SK-N-SH (cell line): ENCODE data around the gene AATF. TPM values are rescaled to one million over a fixed set of nuclear protein-coding genes. Genes with fewer than 3 reads are reported as not detected.

Experiments used
- CTCF ChIA-PET: fragments of 300-600, 350-600 bp; formaldehyde crosslinking; extraction: SDS; loops from one replicate; lab custom pipeline; 2021; lab: Yijun Ruan, JAX
- POLR2A ChIA-PET: fragments of 350-600 bp; sonication (Branson Sonifier 250); formaldehyde crosslinking; extraction: SDS; loops from one replicate; lab custom pipeline; 2020; ENCODE audit warnings: antibody characterized with exemption, inconsistent platforms; lab: Yijun Ruan, JAX
- DNase-seq: peaks from one replicate; pipeline ENCODE4 v3.0.0; 2012
- H2AFZ ChIP-seq: fragments of 200-600 bp; sonication (generic); 2 replicates; pipeline ENCODE4 v1.8.1; 2016; ENCODE audit warnings: antibody characterized with exemption, mild to moderate bottlenecking, low read depth
- H3F3A ChIP-seq: fragments of 200-600 bp; sonication (generic); replicated peaks from 2 replicates; pipeline ENCODE3; 2016; ENCODE audit warnings: antibody characterized with exemption, mild to moderate bottlenecking; ENCODE audit not compliant: insufficient read depth
- H3K27ac ChIP-seq, 2 experiments: fragments of 200-500 bp in 1 of 2; fragments of 200-600 bp in 1 of 2; sonication (Bioruptor generic) in 1 of 2; sonication (generic), shearing (Covaris generic) in 1 of 2; 2 replicates each; pipeline versions ENCODE4 v1.5.1 to v1.6.1; 2014 to 2016; ENCODE audit warnings: low read depth in 2 of 2, inconsistent platforms in 1 of 2, low read length in 1 of 2, mild to moderate bottlenecking in 1 of 2, mixed read lengths in 1 of 2
- H3K27me3 ChIP-seq: fragments of 200-600 bp; sonication (generic), shearing (Covaris generic); 2 replicates; pipeline ENCODE4 v1.6.1; 2016; ENCODE audit warnings: mixed run types; ENCODE audit not compliant: insufficient read depth
- H3K36me3 ChIP-seq, 2 experiments: fragments of 200-500 bp in 1 of 2; fragments of 200-600 bp in 1 of 2; sonication (Bioruptor generic) in 1 of 2; sonication (generic) in 1 of 2; replicated peaks in 1 of 2; 2 replicates each; pipeline versions ENCODE3 to v1.5.1; 2014 to 2016; ENCODE audit warnings: low read length in 1 of 2, mild to moderate bottlenecking in 1 of 2; ENCODE audit not compliant: insufficient read depth in 2 of 2, control insufficient read depth in 1 of 2
- H3K4me1 ChIP-seq, 2 experiments: fragments of 200-500 bp in 1 of 2; fragments of 200-600 bp in 1 of 2; sonication (Bioruptor generic) in 1 of 2; sonication (generic), shearing (Covaris generic) in 1 of 2; 2 replicates each; pipeline versions ENCODE4 v1.5.1 to v1.6.1; 2014 to 2016; ENCODE audit warnings: low read depth in 1 of 2, low read length in 1 of 2, mixed run types in 1 of 2; ENCODE audit not compliant: insufficient read depth in 2 of 2, control insufficient read depth in 1 of 2
- H3K4me2 ChIP-seq: fragments of 200-600 bp; sonication (generic), shearing (Covaris generic); 2 replicates; pipeline ENCODE4 v1.6.1; 2017; ENCODE audit warnings: mixed run types
- H3K4me3 ChIP-seq, 2 experiments: fragments of 200-500 bp in 1 of 2; fragments of 200-600 bp in 1 of 2; sonication (Bioruptor generic) in 1 of 2; sonication (generic), shearing (Covaris generic) in 1 of 2; 2 replicates each; pipeline versions ENCODE4 v1.5.1 to v1.8.1; 2014 to 2016; ENCODE audit warnings: low read depth in 2 of 2, inconsistent platforms in 1 of 2, low read length in 1 of 2, mild to moderate bottlenecking in 1 of 2, mixed read lengths in 1 of 2, moderate library complexity in 1 of 2
- H3K79me2 ChIP-seq: fragments of 200-600 bp; sonication (generic); 2 replicates; pipeline ENCODE4 v1.8.1; 2017; ENCODE audit warnings: mild to moderate bottlenecking; ENCODE audit not compliant: insufficient read depth
- H3K9ac ChIP-seq: fragments of 200-600 bp; sonication (generic); 2 replicates; pipeline ENCODE4 v1.6.1; 2017; ENCODE audit warnings: mixed run types
- H3K9me2 ChIP-seq: fragments of 200-600 bp; sonication (generic); 2 replicates; pipeline ENCODE4 v1.6.1; 2017; ENCODE audit warnings: mixed run types
- H3K9me3 ChIP-seq: fragments of 200-600 bp; sonication (generic); 2 replicates; pipeline ENCODE4 v1.6.1; 2017; ENCODE audit warnings: mixed run types, mild to moderate bottlenecking, moderate library complexity
- H4K20me1 ChIP-seq: fragments of 200-600 bp; sonication (generic); 2 replicates; pipeline ENCODE4 v1.6.1; 2017; ENCODE audit warnings: mild to moderate bottlenecking, mixed run types; ENCODE audit not compliant: insufficient read depth
- CHD2 ChIP-seq: fragments of 150-350 bp; IDR thresholded peaks from 2 replicates; pipeline ENCODE4 v1.6.1; 2018; ENCODE audit warnings: low read length; ENCODE audit not compliant: partially characterized antibody
- EZH2phosphoT487 ChIP-seq: fragments of 200-600 bp; sonication (generic); IDR thresholded peaks from 2 replicates; pipeline ENCODE4 v1.6.1; 2017; ENCODE audit warnings: low read depth, mixed run types, mild to moderate bottlenecking, antibody characterized with exemption, moderate library complexity, borderline replicate concordance
- IRF3 ChIP-seq: fragments of 150-350 bp; IDR thresholded peaks from 2 replicates; pipeline ENCODE4 v1.6.1; 2016; ENCODE audit warnings: mild to moderate bottlenecking, low read depth, low read length
- MXI1 ChIP-seq: IDR thresholded peaks from 2 replicates; pipeline ENCODE4 v1.6.1; 2012; ENCODE audit warnings: mild to moderate bottlenecking, low read depth, low read length, improper control_type of control experiment
- NFIC ChIP-seq: IDR thresholded peaks from 2 replicates; pipeline ENCODE4 v1.4.0; 2012; ENCODE audit warnings: borderline replicate concordance
- PBX3 ChIP-seq: IDR thresholded peaks from 2 replicates; pipeline ENCODE4; 2012
- POLR2AphosphoS5 ChIP-seq: IDR thresholded peaks from 2 replicates; pipeline ENCODE4 v1.6.1; 2012; ENCODE audit warnings: low read depth, low read length
- RAD21 ChIP-seq: IDR thresholded peaks from 2 replicates; pipeline ENCODE4 v1.6.1; 2012; ENCODE audit warnings: mild to moderate bottlenecking, low read length
- REST ChIP-seq: IDR thresholded peaks from 2 replicates; pipeline ENCODE4 v1.6.1; 2012; ENCODE audit warnings: mild to moderate bottlenecking, low read depth, low read length, moderate library complexity
- RXRA ChIP-seq: IDR thresholded peaks from 2 replicates; pipeline ENCODE4 v1.4.0; 2012; ENCODE audit warnings: low read depth, mild to moderate bottlenecking, borderline replicate concordance
- SIN3A ChIP-seq: IDR thresholded peaks from 2 replicates; pipeline ENCODE4 v1.6.1; 2012; ENCODE audit warnings: low read depth, mild to moderate bottlenecking, low read length, moderate library complexity, borderline replicate concordance
- SMC3 ChIP-seq: IDR thresholded peaks from 2 replicates; pipeline ENCODE4 v1.6.1; 2012; ENCODE audit warnings: low read depth, low read length, improper control_type of control experiment
- TCF12 ChIP-seq: IDR thresholded peaks from 2 replicates; pipeline ENCODE4 v1.4.0; 2012
- TEAD4 ChIP-seq: IDR thresholded peaks from 2 replicates; pipeline ENCODE4 v1.4.0; 2012; ENCODE audit warnings: mild to moderate bottlenecking, borderline replicate concordance; ENCODE audit not compliant: insufficient read depth
- ZBTB33 ChIP-seq: IDR thresholded peaks from 2 replicates; pipeline ENCODE4 v1.4.0; 2012; ENCODE audit warnings: low read depth, borderline replicate concordance
- WGBS: methylation state at CpG from one replicate; pipeline ENCODE4 v1.1.6; 2017; ENCODE audit warnings: low lambda C conversion rate; 5-methylcytosine and 5-hydroxymethylcytosine counted together
- polyA plus RNA-seq, 3 experiments: library from polyadenylated mRNA; depleted of rRNA; stranded (reverse); fragments of >200 nt; gene quantifications; 2 replicates each; pipeline ENCODE4 v1.2.3, GENCODE V29; 2012
- TF ChIP-seq, protein P1 (sequence below): IDR thresholded peaks from 2 replicates; pipeline ENCODE4 v1.4.0; 2012; ENCODE audit warnings: low read depth
- TF ChIP-seq, protein P2 (sequence below): IDR thresholded peaks from 2 replicates; pipeline ENCODE4 v1.4.0; 2012; ENCODE audit warnings: low read depth, borderline replicate concordance

Gene AATF
- polyA plus RNA-seq, 1 of the 3 experiments (the other 2 are of a cell fraction) = 18.8 TPM

DNA sequence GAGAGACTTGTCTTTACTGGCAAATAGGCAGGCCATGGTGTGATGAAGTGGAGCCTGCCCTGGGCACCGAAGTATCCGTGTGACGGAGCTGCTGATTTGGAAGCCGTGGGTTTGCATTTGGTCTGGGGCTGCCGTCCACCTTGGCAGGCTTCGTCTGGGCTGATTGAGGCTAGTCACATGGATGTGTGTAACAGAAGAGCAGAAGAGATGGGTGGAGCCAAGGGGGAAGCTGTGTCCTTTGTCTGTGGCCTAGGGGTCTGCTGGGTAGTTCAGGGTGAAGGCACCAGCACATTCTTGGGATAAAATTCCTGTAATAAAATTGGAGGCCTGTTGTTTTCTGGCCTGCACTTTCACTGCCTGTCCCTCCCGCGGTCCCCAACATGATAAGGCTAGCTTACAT is 106.1 kb downstream of the AATF start:
- no peak for DNase-seq
- Histone ChIP-seq H3K27me3 (no peaks in the 10 kb centered on the region), H3K27ac (no peak overlapping the region), H3K9me2 (no peaks in the 10 kb centered on the region), H3K4me3 (no peak overlapping the region)
- TF ChIP-seq IRF3 (no peak), SMC3 (no peak), RAD21 (no peak), TEAD4 (no peak), NFIC (no peak), REST (no peak), POLR2AphosphoS5 (no peak), CHD2 (no peak)
- TF ChIP-seq, protein P1, sequence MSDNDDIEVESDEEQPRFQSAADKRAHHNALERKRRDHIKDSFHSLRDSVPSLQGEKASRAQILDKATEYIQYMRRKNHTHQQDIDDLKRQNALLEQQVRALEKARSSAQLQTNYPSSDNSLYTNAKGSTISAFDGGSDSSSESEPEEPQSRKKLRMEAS = no peak
- TF ChIP-seq, all 33 proteins: peak for 0
- no peaks in the 10 kb centered on the region for H3F3A ChIP-seq
- ChIA-PET POLR2A (no interaction called here), CTCF (interaction anchor here (1.5 to 2.1 kb wide), 3 partner anchors 9 to 425 kb away, joined by 5 to 7 read pairs (median 5); no protein-coding TSS in a partner anchor)
- H3K9ac ChIP-seq = no peak overlapping the region
- H3K9me3 ChIP-seq = no peaks in the 10 kb centered on the region
- peaks cover 11 to 16% of the 10 kb centered on the region in 2 experiments for H3K36me3 ChIP-seq
- no peak overlapping the region for H3K4me2 ChIP-seq
- no peaks in the 10 kb centered on the region for H3K4me1 ChIP-seq
- H3K79me2 ChIP-seq = no peaks in the 10 kb centered on the region
- H4K20me1 ChIP-seq = no peaks in the 10 kb centered on the region
- H2AFZ ChIP-seq = no peak overlapping the region
- 94% methylated on average over 7 of the region's 8 CpGs for WGBS

DNA sequence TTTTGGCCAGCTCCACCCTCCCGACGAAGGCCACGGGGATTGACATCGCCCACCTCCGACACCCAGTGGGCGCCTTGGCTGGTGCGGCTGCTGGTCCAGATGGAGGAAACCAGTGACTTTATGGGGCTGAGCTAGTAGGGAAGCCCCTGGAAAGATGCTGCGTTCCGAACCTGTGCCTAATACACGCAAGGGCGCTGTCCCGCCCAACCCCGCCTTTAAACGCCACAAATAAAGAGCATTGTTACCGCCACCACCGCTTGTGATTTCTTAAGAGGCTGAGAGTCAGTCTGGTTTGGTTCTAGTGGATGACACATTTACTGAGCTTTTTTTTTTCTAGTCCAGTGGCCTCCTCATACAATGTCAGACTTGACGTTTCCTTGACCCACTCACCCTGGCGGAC is 107.9 kb downstream of the AATF start:
- H3F3A ChIP-seq = no peaks in the 10 kb centered on the region
- no peaks in the 10 kb centered on the region for H3K9me3 ChIP-seq
- WGBS = 97% methylated on average over 16 of the region's 18 CpGs
- H2AFZ ChIP-seq = no peak overlapping the region
- no peaks in the 10 kb centered on the region for H3K4me1 ChIP-seq
- H3K4me3 ChIP-seq = no peak overlapping the region
- CTCF ChIA-PET = interaction anchor here (1.2 to 2.4 kb wide), 5 partner anchors 10 to 454 kb away, joined by 3 to 19 read pairs (median 6); no protein-coding TSS in a partner anchor
- H4K20me1 ChIP-seq = no peaks in the 10 kb centered on the region
- H3K9ac ChIP-seq = no peak overlapping the region
- no peak overlapping the region for H3K27ac ChIP-seq
- H3K79me2 ChIP-seq = no peaks in the 10 kb centered on the region
- H3K9me2 ChIP-seq = no peaks in the 10 kb centered on the region
- H3K36me3 ChIP-seq = peaks cover 11 to 16% of the 10 kb centered on the region in 2 experiments
- H3K27me3 ChIP-seq = no peaks in the 10 kb centered on the region
- no peak for DNase-seq
- POLR2A ChIA-PET = interaction anchor here (0.6 kb wide), 1 partner anchor 90 kb away, joined by 4 read pairs; no protein-coding TSS in a partner anchor
- no peak overlapping the region for H3K4me2 ChIP-seq
- TF ChIP-seq TCF12 (no peak), MXI1 (no peak), EZH2phosphoT487 (no peak), RXRA (no peak), SIN3A (no peak), IRF3 (no peak), PBX3 (no peak), ZBTB33 (no peak)
- TF ChIP-seq, protein P2, sequence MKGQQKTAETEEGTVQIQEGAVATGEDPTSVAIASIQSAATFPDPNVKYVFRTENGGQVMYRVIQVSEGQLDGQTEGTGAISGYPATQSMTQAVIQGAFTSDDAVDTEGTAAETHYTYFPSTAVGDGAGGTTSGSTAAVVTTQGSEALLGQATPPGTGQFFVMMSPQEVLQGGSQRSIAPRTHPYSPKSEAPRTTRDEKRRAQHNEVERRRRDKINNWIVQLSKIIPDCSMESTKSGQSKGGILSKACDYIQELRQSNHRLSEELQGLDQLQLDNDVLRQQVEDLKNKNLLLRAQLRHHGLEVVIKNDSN = no peak
